DMS153 treated with DMSO at 0.1 percent for 48 hours (cell line): Measurements from ENCODE around the gene SCRN1.

Source experiments
- DNase-seq: peaks from one replicate; lab custom pipeline; 2025; ENCODE audit not compliant: unreplicated experiment; lab: John Stamatoyannopoulos, UW

Gene SCRN1

DNA sequence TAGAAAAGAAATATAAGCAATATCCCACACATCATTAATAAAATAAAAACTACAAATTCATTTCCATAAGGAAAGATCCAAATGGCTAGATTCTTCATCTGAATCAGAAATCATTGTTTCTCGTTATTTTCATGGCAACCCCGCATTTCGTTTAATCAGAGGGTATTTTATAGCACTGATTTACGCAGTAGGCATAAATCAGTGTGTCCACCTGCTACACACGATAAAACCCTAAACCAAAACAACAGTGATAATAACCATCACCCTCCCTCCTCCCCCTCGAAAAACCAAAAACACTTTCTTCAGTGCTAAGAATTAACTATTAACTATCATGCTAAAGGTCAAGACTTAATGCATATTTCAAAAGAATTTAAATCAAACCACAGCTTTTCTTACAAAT is 20.4 kb upstream of the SCRN1 start:
- DNase-seq: no peak

DNA sequence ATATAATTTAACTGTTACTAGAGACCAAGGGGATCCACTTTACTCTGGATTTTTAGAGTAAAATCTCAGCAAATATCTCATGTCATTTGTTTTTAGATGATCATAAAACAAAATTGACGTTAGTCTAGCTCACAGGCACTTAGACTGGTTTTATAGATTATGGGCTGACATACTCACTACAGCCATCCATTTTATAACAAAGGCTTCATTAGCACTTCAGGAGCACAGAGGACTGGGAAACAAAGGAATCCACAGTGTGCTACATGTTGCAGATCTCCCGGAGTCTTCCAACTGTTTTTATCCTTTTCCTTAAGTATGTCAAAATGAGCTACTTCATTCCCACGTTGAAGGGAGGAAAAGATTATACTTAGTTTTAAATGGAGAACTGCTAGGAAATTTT is 15.9 kb upstream of the SCRN1 start:
- no peak for DNase-seq

DNA sequence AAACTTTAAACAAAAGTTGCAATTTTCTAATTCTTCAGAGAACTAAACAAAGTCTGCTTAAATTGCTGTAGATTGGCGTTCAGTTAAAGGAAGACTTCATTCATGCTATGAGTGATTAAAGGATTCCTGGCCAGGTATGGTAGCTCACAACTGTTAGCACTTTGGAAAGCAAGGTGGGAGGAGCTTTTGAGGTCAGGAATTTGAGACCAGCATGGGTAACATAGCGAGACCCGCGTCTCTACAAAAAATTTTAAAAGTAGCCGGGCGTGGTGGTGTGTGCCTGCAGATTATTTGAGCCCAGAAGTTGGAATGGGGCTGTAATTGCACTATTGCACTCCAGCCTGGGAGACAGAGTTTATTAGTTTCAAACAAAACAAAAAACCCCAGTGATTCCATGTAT is 13.5 kb upstream of the SCRN1 start:
- no peak for DNase-seq

DNA sequence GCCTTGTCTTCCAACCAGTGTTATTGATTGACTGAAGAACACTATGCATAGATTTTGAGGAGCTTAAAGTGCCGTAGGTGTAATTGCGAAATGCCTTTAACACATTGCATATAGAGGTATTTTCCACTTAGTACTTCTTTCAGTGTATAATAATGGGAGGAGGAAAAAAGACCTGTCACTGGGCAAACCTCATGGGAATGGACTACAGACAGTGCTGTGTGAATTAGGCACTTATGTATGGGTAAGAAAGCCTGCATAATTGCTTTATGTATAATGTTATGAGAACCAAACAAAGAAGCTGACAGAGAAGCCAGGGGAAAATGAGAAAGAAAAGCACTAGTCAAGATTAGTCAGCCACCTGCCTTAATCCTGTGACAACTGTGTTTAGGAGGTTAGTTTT is 12.4 kb upstream of the SCRN1 start:
- DNase-seq: no peak

DNA sequence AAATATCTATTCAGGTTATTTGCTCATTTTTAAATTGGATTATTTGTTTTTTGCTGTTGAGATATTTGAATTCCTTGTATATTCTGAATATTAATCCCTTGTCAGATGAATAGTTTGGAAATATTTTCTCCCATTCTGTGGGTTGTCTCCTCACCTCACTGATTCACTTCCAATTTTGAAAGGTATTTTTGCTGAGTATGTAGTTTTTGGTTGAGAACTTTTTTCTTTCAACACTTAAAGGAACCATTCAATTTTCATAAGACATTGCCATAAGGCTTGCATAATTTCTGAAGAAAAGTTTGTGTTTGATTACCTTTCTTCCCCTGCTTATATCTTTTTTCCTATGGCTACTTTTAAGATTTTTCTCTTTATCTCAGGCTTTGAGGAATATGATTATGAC is 8.9 kb upstream of the SCRN1 start:
- DNase-seq: no peak

DNA sequence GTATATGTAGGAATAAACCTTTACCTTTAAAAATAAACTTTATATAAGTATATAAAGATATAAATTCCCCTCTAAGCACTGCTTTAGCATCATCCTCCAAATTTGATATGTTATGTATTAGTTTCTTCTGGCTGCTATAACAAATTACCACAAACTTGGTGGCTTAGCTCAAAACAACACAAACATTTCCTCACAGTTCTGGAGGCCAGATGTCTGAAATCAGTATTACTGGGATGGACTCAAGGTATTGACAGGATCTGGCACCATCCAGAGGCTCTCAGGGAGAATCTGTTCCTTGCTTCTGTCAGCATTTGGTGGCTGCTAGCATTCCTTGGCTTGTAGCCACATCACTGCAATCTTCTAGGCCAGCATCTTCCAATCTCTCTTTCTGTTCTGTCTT is 6.7 kb upstream of the SCRN1 start:
- no peak for DNase-seq

DNA sequence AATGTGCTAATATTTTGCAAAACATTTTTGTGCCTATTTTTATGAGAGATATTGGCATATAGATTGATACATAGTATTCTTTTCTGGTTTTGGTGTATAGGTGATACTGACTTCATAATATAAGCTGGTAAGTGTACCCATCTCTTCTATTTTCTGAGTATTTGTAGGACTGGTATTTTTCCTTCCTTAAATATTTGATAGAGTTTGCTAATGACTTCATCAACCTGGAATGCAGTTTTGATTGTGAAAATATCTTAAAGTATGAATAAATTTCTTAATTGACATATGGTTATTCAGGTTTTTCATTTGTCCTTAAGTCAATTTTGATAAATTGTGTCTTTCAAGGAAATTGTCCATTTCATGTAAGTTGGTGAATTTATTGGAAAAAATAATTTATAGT is 6.1 kb upstream of the SCRN1 start:
- no peak for DNase-seq

DNA sequence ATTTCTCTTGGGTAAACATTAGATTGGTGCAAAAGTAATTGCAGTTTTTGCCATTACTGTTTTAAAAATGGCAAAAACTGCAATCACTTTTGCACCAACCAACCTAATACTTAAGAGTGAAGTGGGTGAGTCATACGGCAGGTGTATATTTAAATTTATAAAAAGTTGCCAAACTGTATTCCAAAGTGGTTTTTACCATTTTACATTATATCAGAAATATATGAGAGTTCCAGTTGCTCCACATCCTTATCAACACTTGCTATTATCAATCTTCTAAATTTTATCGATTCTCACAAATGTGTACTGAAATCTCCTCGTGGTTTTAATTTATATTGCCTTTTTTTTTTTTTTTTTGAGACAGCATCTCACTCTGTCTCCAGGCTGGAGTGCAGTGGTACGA is 3.5 kb upstream of the SCRN1 start:
- DNase-seq: no peak

DNA sequence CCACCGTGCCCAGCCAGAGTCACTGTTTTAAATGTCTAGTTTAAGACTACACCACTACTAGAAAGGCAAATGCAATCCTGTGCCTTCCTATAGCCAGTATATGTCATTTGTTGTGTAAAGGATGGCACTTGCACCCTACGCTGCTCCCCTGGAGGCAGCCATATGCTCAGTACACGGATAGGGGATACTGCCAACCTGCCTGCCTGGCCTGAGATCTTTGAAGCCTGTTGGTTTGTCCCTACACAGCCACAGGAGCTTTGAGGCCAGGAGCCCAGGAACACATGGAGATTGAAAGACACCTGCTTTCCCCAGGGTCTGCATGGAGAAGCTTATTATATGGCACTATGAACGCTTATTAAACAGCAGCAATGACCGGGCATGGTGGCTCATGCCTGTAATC is 2.3 kb upstream of the SCRN1 start:
- no peak for DNase-seq

DNA sequence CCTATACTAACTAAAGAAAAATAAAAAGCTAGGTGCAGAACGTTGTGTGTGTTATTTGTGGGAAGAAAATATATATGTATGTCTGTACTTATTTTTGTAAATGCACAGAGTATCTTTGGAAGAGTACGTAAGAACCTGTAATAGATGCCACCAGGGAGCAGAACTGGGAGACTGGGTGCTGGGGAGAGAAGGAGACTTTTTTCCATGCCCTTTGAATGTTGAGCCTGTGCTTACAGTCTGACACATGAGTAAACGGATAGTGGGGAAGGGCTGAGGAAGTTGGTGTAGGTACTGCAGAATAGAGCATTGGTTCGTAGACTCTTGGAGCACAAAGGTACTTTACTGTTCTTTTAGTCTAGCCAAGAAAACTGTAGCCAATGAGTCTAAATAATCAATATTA is 1.3 kb upstream of the SCRN1 start:
- DNase-seq: no peak

DNA sequence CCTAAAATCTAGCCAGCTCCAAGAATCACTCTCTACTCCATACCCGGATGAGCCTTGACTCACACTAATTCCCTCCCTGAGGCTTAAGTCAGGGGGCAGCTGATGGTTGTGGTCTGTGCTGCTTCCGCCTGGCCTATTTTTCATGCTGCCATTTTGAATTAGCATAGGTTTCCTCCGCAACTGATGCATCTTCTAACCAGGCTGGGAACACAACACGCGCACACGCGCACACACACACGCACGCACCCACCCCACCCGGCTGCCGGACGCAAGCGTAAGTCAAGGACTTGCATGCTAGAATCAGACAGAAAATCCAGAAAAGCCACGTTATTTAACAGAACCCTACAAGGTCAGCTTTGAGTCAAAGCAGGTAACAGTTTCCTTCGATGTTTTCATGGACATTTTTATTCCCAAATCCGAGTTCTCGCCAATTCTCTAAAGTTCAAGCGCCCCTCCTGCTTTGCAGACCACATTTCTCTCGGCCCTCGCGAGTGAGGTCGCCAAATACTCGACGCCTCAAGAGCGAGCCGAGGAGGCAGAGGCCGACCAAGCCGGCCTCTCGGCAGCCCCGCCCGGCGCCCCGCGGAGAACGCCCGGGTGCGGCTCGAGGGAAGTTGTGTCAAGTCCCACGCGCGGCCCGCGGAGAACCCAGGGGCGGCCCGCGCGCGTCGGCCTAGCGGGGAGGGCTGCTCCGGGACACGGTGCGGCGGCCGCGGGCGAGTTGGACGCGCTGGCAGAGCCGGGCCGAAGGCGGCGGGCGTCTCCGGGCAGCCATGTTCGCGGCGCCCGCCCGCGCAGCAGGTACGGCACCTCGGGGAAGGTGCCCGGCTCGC is 961 bp downstream of the SCRN1 start:
- peak; percentile 41 for DNase-seq

DNA sequence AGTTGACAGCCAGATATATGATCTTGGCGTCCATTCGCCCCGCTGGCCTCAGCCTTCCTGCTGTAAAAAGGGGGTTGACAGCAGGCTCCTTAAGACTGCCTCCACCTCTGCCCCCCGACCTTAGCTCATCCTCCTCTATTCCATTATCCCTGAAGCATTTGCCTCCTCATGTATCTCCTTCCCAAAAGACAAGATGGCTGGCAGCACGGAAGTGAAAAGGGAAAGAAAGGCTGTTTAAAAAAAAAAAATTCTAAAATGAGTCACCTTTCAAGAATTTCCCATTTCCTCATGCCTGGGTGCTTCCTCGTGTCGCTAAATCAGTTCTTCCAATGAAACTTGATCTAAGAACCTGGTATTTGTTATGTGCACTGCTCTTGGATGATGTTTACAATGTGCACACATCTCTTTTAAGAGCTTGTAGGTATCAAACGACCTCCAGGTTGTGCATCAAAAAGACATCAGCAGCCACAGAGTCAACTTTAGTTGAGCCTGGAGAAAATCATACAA is 1.7 kb downstream of the SCRN1 start:
- peak; percentile 41 for DNase-seq

DNA sequence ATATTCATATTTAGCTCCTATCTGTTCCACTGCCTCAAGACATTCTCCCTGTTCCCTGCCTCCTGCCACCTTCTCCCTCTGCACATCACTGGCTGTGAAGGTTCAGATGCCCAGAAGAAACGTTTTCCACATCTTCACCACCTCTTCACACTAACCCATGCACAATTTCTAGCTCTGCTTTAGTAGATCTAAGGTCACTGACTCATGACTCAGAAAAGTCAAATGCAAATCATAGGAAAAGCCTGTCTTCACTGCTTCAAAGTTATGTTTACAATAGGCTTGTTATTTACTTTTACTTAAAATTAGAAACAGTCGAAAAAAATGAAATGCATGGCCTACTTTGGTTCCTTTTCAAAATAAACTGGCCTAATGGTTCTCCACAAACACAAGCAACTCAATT is 2.5 kb downstream of the SCRN1 start:
- no peak for DNase-seq

DNA sequence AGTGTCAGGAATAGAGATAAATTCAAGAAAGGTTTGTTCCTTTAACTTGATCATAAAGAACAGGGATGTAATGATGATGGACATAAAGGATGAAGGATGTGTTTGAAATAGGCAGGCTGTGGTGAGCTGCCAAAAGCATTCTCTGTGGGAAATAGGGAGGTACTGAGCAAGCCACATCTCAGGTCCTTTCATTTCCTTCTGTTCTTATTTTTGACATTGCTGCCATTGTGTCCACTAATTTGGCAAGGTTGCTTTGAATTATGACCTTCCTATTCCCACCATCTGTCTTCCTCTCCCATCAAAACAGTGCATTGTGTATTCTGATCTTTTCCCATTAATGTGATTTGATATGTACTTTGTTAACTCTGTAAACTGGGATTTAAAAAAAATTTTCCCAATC is 9.4 kb downstream of the SCRN1 start:
- no peak for DNase-seq

DNA sequence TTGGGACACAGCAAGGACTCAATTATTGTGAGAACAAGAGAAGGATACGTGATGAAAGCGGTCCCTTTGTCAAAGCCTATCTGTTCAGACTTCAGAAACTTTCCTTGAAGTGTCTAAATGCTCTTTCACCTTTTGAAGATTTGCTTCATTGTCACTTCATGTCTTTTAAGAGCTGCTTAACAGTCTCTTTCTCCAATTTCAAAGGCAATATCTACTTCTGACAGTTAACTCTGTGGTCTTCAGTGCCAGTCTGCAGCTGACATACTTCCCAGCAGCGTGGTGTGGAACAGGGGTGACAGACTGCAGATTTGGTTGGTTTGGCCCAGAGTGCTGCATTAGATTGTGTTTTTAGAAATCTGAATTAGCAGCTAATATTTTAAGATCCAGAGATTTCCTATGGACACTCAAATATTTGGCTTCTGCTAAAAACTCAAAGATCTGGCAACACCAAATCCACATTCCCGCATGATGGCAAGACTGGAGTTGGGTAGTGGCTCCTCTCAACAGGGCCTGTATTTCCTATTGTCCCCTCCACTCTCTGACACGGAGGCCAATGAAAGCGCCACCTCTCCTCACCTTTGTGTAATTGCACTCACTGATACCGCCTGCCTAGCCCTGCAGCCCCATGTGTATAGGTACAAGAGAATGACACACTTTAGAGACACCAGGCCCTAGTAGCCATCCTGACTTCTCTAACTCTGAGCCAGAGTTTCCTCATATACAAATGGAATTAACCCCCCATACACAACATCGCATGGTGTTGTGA is 11.5 kb downstream of the SCRN1 start:
- DNase-seq: no peak

DNA sequence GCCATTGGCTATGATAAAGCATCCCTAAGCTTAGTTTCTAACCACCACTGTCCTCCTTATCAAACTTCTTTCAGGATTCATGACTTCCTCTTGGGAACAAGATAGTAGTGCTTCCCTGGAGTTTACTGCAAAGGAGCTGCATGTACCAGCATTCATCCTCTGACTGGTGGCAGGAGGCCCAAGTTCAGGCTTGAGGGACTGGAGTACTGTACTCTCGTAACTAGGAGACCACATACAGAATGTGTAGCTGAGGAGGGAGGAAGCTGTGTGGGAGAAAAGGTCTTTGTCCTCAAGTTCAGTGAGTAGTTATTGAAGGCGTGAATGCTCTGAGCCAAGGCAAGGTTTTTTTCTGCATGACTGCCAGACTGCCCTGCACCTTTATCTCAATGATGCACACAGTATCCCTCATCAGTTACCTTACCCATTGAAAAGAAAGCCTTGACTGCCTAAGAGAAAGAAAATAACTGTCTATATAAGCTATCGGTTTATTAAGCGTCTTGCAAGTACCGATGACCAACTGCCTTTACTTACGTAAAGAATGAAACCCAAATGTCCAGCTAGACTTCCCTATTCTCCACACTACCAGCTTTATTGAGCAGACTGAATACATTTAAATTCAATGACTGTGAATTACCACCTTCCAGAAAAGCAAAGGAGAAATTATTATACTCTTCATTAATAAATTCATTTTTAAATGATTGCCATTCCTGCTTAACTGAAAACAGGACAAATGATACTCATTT is 12.8 kb downstream of the SCRN1 start:
- DNase-seq: no peak

DNA sequence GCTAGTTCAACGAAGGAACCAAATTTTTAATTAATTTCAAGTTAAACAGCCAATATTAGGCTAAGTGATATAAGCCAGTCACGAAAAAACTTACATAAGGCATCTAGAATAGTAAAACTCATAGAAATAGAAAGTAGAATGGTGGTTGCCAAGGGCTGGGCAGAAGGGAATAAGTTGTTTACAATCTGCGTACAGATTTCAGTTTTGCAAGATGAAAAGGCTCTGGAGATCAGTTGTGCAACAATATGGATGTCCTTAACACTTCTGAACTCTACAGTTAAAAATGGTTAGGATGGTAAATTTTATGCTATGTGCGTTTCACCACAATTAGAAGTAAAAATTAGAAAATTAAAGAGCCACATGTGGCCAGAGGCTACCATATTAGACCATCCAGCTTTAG is 13.3 kb downstream of the SCRN1 start:
- no peak for DNase-seq

DNA sequence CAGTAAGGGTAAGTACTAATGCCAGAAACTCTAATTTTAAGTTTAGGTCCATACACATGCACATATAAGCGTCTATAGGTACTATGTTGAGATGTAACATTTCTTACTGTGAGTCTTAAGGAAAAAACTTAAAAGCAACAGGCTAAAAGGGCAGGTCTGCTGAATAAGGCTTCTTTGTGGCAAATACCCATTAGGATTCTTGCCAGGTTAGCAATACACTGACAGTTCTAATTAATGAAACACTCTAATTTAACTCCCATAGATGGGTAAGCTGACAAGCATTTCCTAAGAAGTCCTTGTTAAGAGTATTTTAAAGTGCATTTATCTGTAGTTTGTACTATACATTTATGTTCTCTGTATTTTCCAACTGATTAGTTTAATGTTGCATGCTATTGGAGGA is 14.0 kb downstream of the SCRN1 start:
- no peak for DNase-seq

DNA sequence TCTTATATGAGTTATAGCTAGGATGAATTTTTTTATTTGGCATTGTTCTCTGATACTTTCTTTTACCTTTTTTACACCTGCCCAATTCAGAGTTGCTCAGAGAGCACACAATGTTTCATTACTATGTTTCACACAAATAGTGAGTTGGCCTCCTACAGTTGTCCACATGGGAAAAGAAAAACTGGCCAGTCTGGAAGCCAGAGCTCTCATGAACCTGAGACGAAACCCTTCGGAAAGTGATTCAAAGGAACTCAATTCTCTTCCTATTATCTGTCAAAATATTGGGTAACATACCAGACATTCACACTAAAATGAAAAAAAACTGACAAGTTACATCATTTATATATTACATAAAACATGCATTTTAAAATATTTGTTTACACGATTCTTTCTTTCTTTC is 15.3 kb downstream of the SCRN1 start:
- DNase-seq: no peak

DNA sequence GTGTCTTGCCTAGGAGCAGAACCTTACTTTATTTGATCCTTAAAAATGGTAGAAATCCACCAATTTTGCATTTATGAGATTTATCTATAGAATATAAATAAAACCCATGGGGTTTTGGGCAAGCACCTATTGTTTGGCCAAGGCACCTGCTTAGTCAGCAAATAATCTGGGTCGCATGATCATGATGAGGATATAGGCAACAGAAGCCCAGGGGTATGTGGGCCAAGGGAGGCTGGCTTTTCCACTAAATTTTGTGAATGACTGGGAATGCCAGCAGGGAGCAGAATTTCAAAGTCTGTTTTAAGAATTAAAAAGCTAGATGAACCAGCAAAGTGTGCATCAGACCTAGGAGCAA is 17.3 kb downstream of the SCRN1 start:
- no peak for DNase-seq

DNA sequence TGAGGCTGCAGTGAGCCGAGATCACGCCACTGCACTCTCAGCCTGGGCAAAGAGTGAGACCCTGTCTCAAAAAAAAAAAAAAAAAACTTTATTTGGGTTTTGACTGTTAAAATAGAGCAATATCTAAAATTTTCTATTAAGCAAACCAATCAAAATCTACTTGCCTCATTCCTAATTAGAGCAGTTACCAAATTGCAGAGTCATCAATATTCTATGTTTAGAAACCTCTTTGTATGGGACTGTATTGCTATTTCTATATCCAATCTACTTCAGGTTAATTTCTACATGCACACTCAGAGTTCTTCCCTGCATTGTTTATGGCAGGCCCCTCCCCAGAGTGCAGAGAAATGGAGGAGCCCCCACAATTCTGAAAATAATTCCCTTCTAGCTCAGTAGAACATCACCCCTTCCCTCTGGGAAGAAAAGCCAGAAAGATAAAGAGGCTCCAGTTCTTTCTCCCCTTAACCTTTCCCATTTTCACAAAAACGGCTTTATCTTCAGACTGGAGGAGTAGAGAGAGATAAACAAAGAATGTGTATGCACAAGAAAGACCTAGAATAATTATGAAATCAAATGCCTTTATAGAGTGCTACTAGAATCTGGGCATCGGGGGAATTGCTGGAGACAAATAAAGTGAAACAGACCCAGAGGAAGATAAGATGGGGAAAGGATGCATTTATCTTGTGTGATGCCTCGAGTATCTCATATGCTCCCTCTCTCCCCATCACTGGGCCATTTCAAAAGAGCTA is 17.9 kb downstream of the SCRN1 start:
- DNase-seq: no peak
